ENCODE data around the gene NLRC5.
"Not testable (repeated sequence)": the region's sequence is repeated elsewhere in the genome, so short reads cannot be mapped to it uniquely, and the experiment has no call there.

- not testable (repeated sequence) for TF ChIP-seq CTCF (IDR thresholded peaks at IDR 0.05; ENCODE audit: low read length); EZH2 (IDR thresholded peaks at IDR 0.05; ENCODE audit: borderline replicate concordance, low read length)
These were observed 73.8 kb downstream of the NLRC5 start for GRCh38 chr16:57063189-57063588.

Measured in OCI-LY1 (cell line).